Omental fat pad (tissue), 4 donors: ENCODE results near the gene DYNC2LI1. TPM values are rescaled to one million over a fixed set of nuclear protein-coding genes. Genes with fewer than 3 reads are reported as not detected.

Experiments used
- ATAC-seq: fragments of 150-250 bp; one replicate; pipeline ENCODE4 v1.9.1; 2016; ENCODE audit warnings: mild to moderate bottlenecking, moderate library complexity; ENCODE audit not compliant: low FRiP score
- DNase-seq: peaks from one replicate; pipeline ENCODE4 v3.0.0-alpha.2; 2019; ENCODE audit warnings: low spot score
- total RNA-seq, 4 donors: library from RNA; depleted of rRNA; stranded (reverse); fragments of >200 nt; gene quantifications; one replicate each; pipeline ENCODE4 v1.1.0, GENCODE V29; 2016
- TF ChIP-seq, protein P1 (sequence below), 3 donors: fragments of 450-650 bp; IDR thresholded peaks; one replicate each; pipeline ENCODE4 v1.5.1; 2016 to 2017; ENCODE audit warnings: antibody characterized with exemption in 3 of 3, mild to moderate bottlenecking in 3 of 3, moderate library complexity in 2 of 3

DYNC2LI1 gene
- total RNA-seq, 4 donors from 2014 or later: 13.2 to 24.3 (median 17.1) TPM

DNA sequence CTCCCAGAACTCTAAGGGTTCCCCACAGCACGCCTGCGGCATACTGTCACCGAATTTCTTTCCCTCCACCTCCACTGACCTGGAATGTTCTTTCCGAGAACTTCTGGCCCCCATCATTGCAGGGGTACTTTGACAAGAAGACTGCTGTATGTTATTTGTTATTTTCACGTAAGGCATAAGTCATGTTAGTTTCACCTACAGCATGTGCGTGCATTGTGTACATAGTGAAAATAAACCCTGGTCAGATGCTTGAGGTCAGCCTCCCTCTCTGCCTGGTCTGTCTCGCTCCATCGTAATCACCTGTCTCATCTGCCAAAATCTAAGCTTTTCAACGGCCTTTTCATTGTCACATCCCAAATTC lies 69.0 kb downstream of the DYNC2LI1 start:
- DNase-seq (no peak), ATAC-seq (no peak)
- TF ChIP-seq, protein P1, sequence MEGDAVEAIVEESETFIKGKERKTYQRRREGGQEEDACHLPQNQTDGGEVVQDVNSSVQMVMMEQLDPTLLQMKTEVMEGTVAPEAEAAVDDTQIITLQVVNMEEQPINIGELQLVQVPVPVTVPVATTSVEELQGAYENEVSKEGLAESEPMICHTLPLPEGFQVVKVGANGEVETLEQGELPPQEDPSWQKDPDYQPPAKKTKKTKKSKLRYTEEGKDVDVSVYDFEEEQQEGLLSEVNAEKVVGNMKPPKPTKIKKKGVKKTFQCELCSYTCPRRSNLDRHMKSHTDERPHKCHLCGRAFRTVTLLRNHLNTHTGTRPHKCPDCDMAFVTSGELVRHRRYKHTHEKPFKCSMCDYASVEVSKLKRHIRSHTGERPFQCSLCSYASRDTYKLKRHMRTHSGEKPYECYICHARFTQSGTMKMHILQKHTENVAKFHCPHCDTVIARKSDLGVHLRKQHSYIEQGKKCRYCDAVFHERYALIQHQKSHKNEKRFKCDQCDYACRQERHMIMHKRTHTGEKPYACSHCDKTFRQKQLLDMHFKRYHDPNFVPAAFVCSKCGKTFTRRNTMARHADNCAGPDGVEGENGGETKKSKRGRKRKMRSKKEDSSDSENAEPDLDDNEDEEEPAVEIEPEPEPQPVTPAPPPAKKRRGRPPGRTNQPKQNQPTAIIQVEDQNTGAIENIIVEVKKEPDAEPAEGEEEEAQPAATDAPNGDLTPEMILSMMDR (IDR thresholded peaks at IDR 0.05): no peak

DNA sequence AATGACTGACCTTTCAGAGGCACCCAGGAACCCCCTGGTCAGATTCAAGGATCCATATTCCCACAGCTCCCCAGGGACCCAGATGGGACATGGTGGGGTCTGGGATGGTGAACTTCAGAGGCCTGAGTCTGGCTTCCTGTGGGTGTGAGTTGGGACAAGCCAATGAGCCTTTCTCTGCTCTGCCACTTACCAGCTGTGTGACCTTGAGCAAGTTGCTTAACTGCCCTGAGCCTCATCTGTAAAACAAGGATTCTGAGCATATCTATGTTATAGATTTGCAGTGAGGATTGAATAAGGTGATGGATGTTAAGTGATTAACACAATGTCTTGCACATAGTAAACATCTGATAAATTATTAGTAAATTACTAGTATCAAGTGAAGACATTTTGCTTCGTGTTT lies 71.3 kb downstream of the DYNC2LI1 start:
- no peak for DNase-seq
- TF ChIP-seq, protein P1 (IDR thresholded peaks at IDR 0.05): no peak
- ATAC-seq: no peak

DNA sequence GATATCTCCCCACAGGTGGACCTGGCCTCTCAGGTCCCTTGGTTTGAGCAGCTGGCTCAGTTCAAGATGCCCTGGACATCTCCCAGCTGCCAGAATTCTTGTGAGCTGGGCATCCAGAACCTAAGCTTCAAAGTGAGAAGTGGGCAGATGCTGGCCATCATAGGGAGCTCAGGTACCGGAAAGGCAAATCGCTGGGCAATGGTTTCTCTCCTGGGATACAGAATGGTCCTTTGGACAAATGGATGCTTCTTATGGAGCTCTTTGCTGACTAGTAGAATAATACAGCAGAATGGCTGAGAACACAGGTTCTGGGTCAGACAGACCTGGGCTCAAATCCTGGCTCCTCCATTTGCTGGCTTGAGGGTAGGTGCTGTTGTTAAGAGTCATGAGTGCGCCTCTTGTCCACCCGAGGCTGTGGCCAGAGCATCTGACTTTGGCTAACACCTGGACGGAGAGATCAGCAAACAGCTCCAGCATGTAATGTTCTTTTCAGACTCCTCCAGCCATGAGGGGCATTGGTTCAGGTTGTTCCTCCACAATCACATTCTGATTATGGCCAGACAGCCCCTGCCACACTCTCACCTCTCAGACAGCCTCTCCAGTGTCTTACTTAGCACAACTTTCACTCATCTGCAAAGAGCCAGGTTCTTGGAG lies 72.4 kb downstream of the DYNC2LI1 start:
- TF ChIP-seq, protein P1 (IDR thresholded peaks at IDR 0.05): no peak
- DNase-seq (no peak), ATAC-seq (no peak)

DNA sequence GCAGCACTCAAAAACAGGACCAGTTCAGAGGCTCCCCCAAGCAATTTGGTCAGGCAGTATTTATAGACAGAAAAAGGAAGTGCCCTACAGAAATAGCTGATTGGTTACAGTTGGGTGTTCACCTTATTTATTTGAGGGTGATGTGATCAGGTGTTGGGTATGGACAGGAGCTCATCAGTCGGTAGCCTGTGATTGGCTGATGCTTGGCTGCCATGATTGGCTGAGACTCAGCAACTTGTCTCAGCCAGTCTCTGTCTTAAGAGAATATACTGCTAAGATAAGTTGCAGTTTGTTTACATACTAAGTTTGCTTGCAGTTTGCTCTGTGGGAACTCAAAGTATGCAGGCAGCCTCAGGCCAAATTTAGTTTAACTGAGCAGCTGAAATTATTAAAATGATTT lies 74.4 kb downstream of the DYNC2LI1 start:
- DNase-seq (no peak), ATAC-seq (no peak)
- TF ChIP-seq, protein P1 (IDR thresholded peaks at IDR 0.05): no peak

DNA sequence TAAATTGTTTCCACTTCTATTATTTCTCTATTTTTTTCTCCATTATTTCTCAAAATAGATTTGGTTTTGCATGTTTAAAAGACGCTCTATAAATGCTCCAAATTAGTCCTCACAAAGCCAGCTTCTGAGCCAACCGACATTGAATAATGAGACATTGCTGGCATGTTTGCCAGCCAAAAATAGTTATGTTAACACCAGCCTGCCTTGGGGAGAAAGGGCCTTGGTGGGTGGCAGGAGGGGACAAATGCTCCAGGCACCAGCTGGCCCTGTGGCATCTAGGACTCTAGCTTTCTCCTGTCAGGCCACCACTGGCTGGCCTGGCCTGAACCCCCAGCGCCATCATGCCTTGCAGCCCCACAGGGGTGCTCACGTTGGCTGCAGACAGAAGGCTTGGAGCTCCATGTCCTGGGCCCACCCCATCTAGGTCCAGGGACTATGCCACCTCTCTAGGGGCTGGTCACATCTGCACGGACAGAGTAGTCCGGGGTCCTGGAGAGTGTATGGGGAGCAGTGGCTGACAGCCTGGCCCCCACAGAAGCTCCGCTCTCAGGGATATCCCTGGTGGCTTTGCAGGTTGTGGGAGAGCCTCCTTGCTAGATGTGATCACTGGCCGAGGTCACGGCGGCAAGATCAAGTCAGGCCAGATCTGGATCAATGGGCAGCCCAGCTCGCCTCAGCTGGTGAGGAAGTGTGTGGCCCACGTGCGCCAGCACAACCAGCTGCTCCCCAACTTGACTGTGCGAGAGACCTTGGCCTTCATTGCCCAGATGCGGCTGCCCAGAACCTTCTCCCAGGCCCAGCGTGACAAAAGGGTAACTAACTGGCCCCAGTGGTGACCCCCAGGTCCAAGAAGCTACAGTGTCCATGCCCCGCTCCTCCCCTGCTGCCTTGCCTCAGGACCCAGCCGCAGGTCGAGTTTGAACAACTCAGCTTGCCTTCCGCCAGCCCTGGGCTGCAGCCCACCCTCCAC lies 77.5 kb downstream of the DYNC2LI1 start:
- ATAC-seq: no peak
- TF ChIP-seq, protein P1 (IDR thresholded peaks at IDR 0.05): no peak
- no peak for DNase-seq

DNA sequence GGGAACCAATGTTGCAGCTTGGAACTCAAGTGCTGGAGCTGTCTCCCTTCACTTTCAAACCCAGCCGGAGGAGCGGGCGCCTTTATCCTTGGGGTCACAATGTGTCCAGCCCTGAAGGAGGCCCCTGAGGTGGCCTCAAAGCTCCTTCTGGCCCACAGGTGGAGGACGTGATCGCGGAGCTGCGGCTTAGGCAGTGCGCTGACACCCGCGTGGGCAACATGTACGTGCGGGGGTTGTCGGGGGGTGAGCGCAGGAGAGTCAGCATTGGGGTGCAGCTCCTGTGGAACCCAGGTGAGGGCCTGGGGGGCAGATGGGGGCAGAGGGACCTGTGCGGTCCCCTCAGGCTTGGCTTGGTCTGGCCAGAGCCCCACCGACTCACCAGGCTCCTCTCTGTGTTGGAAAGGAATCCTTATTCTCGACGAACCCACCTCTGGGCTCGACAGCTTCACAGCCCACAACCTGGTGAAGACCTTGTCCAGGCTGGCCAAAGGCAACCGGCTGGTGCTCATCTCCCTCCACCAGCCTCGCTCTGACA lies 78.4 kb downstream of the DYNC2LI1 start:
- ATAC-seq: no peak
- DNase-seq: no peak
- TF ChIP-seq, protein P1 (IDR thresholded peaks at IDR 0.05): no peak
